ENCODE data around the gene SH3RF3. TPM values are rescaled to one million over a fixed set of nuclear protein-coding genes. Genes with fewer than 3 reads are reported as not detected.
"Not testable (repeated sequence)": the region's sequence is repeated elsewhere in the genome, so short reads cannot be mapped to it uniquely, and the experiment has no call there.

SH3RF3 gene
- total RNA-seq, 2 donors from 2014 or later, result 1.4 to 17.0 TPM

- no peak for DNase-seq (ENCODE audit: low spot score)
- Histone ChIP-seq H3K4me1 (replicated peaks) (no peaks in the 10 kb centered on the region), H3K36me3 (no peaks in the 10 kb centered on the region), H3K4me3 (no peak overlapping the region), H3K27ac (no peak overlapping the region), H3K9me3 (no peaks in the 10 kb centered on the region), H3K27me3 (replicated peaks; ENCODE audit: insufficient read depth) (no peaks in the 10 kb centered on the region)
- 97% methylated on average over 4 of the region's 4 CpGs for WGBS
- TF ChIP-seq POLR2AphosphoS5 (IDR thresholded peaks at IDR 0.05) (no peak), POLR2A (IDR thresholded peaks at IDR 0.05) (no peak)
- TF ChIP-seq, protein P1, sequence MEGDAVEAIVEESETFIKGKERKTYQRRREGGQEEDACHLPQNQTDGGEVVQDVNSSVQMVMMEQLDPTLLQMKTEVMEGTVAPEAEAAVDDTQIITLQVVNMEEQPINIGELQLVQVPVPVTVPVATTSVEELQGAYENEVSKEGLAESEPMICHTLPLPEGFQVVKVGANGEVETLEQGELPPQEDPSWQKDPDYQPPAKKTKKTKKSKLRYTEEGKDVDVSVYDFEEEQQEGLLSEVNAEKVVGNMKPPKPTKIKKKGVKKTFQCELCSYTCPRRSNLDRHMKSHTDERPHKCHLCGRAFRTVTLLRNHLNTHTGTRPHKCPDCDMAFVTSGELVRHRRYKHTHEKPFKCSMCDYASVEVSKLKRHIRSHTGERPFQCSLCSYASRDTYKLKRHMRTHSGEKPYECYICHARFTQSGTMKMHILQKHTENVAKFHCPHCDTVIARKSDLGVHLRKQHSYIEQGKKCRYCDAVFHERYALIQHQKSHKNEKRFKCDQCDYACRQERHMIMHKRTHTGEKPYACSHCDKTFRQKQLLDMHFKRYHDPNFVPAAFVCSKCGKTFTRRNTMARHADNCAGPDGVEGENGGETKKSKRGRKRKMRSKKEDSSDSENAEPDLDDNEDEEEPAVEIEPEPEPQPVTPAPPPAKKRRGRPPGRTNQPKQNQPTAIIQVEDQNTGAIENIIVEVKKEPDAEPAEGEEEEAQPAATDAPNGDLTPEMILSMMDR (IDR thresholded peaks at IDR 0.05), result no peak
- intact Hi-C loops (cut with DNase I), result no loop called here
Measured at GRCh38 chr2:109117780-109118179, 11.2 kb upstream of the SH3RF3 start.

- no peaks in the 10 kb centered on the region for H3K27me3 ChIP-seq (replicated peaks; ENCODE audit: insufficient read depth)
- TF ChIP-seq, protein P1 (IDR thresholded peaks at IDR 0.05), result no peak
- TF ChIP-seq POLR2AphosphoS5 (IDR thresholded peaks at IDR 0.05), result no peak
- no peak for TF ChIP-seq POLR2A (IDR thresholded peaks at IDR 0.05)
- 88% methylated on average over 8 of the region's 9 CpGs for WGBS
- H3K4me3 ChIP-seq, result no peak overlapping the region
- no peaks in the 10 kb centered on the region for H3K9me3 ChIP-seq
- no peaks in the 10 kb centered on the region for H3K4me1 ChIP-seq (replicated peaks)
- no peak for DNase-seq (ENCODE audit: low spot score)
- intact Hi-C loops (cut with DNase I), result no loop called here
- H3K27ac ChIP-seq, result no peak overlapping the region
- no peaks in the 10 kb centered on the region for H3K36me3 ChIP-seq
Measured at GRCh38 chr2:109118321-109118720, 10.7 kb upstream of the SH3RF3 start.

- no peak for DNase-seq (ENCODE audit: low spot score)
- intact Hi-C loops (cut with DNase I), result no loop called here
Measured at GRCh38 chr2:109120166-109120565, 8.8 kb upstream of the SH3RF3 start.

GRCh38 chr2:109120686-109121085 lies 8.3 kb upstream of the SH3RF3 start:
- DNase-seq (ENCODE audit: low spot score); H3K4me3 ChIP-seq; H3K9me3 ChIP-seq; H3K27ac ChIP-seq; H3K36me3 ChIP-seq; H3K27me3 ChIP-seq (replicated peaks; ENCODE audit: insufficient read depth); H3K4me1 ChIP-seq (replicated peaks); intact Hi-C loops (cut with DNase I): not testable (repeated sequence)
- 91% methylated on average over 10 of the region's 10 CpGs for WGBS

More at GRCh38 chr2:109120166-109120565, 8.8 kb upstream of the SH3RF3 start:
- H3K36me3 ChIP-seq, result no peaks in the 10 kb centered on the region
- H3K4me1 ChIP-seq (replicated peaks), result no peaks in the 10 kb centered on the region
- H3K9me3 ChIP-seq, result no peaks in the 10 kb centered on the region
- no peak overlapping the region for H3K4me3 ChIP-seq
- no peaks in the 10 kb centered on the region for H3K27me3 ChIP-seq (replicated peaks; ENCODE audit: insufficient read depth)
- 96% methylated on average over 3 of the region's 3 CpGs for WGBS
- H3K27ac ChIP-seq, result no peak overlapping the region
- TF ChIP-seq POLR2A (IDR thresholded peaks at IDR 0.05) (no peak), POLR2AphosphoS5 (IDR thresholded peaks at IDR 0.05) (no peak)
- TF ChIP-seq, protein P1 (IDR thresholded peaks at IDR 0.05), result no peak

DNA sequence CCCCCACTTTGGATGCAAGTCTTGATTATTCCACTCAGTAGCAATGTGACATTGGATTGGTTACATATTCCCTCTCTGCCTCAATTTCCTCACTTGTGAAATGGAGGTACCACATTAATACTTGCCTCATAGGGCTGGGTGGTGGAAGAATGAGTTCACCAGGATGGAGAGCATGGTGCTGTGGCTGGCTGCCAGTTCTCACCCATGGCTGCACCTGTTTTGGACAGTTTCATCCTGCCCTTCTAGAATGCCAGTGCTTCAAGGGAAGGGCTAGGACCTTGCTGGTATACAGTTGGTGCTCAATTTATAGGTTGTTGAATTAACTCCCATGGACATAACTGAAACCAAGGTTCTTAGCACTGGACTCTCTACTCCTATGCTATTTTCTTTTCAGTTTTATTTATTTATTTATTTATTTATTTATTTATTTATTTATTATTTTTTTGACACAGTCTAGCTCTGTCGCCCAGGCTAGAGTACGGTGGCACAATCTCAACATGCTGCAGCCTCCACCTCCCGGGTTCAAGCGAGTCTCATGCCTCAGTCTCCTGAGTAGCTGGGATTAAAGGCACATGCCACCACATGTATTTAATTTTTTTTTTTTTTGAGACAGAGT lies 5.3 kb upstream of the SH3RF3 start:
- H3K36me3 ChIP-seq, result no peaks in the 10 kb centered on the region
- DNase-seq (ENCODE audit: low spot score), result no peak
- H3K27me3 ChIP-seq (replicated peaks; ENCODE audit: insufficient read depth), result no peaks in the 10 kb centered on the region
- H3K4me1 ChIP-seq (replicated peaks), result no peaks in the 10 kb centered on the region
- H3K9me3 ChIP-seq, result no peaks in the 10 kb centered on the region
- 96% methylated on average over 4 of the region's 4 CpGs for WGBS
- TF ChIP-seq POLR2A (IDR thresholded peaks at IDR 0.05), result no peak
- no peak for TF ChIP-seq POLR2AphosphoS5 (IDR thresholded peaks at IDR 0.05)
- TF ChIP-seq, protein P1 (IDR thresholded peaks at IDR 0.05), result no peak
- intact Hi-C loops (cut with DNase I), result no loop called here
- H3K27ac ChIP-seq, result no peak overlapping the region
- H3K4me3 ChIP-seq, result no peak overlapping the region
